K562 (cell line): ENCODE measurements around the gene DPF1. TPM values are rescaled to one million over a fixed set of nuclear protein-coding genes. Genes with fewer than 3 reads are reported as not detected.
A peak's percentile ranks its signal among the peaks of the same experiment; 100 is the strongest.

ENCODE experiments used
- ATAC-seq: fragments of 200-7000 bp; cut with Tn5 transposase; 3 replicates; pipeline ENCODE4 v1.9.1; 2020; ENCODE audit warnings: moderate library complexity
- BruUV-seq: library from RNA; stranded (reverse); fragments of 400-500 nt; replicated peaks from 2 replicates; lab custom pipeline; 2021; lab: Mats Ljungman, UMichigan
- CTCF ChIA-PET: fragments of 300-600 bp; formaldehyde crosslinking; extraction: SDS; loops from one replicate; lab custom pipeline; 2021; ENCODE audit warnings: low intra/inter-chr PET ratio; lab: Yijun Ruan, JAX
- POLR2A ChIA-PET: fragments of 300-600, 350-650 bp; sonication (Branson Sonifier 250); formaldehyde crosslinking; extraction: SDS; loops from one replicate; lab custom pipeline; 2021; ENCODE audit warnings: antibody characterized with exemption, inconsistent platforms; lab: Yijun Ruan, JAX
- DNase-seq, 4 experiments: peaks; one replicate each; pipeline versions ENCODE4 v3.0.0 to v3.0.0-alpha.2; 2011 to 2018; ENCODE audit warnings: low spot score in 3 of 4, mixed read lengths in 3 of 4; ENCODE audit errors: extremely low read depth in 1 of 4
- FAIRE-seq: peaks from 2 replicates; lab custom pipeline; 2011; peaks lifted over from hg19 to GRCh38; lab: Jason Lieb, UNC
- H2AFZ ChIP-seq: 2 replicates; pipeline ENCODE4 v1.6.0; 2011; ENCODE audit warnings: low read depth, low read length, control low read depth, inconsistent platforms
- H3K27ac ChIP-seq: fragments of 200-600 bp; 3 replicates; pipeline ENCODE4 v1.8.0; 2011; ENCODE audit warnings: low read depth, mild to moderate bottlenecking, control low read depth, inconsistent platforms, low read length, moderate library complexity, mixed read lengths; ENCODE audit errors: extremely low read depth
- H3K27me3 ChIP-seq, 2 experiments: fragments of 300-600 bp in 1 of 2; 2 replicates in 1 of 2; 3 replicates in 1 of 2; pipeline versions ENCODE4 v1.6.0 to v1.8.0; 2011; ENCODE audit warnings: inconsistent platforms in 2 of 2, low read length in 2 of 2, mild to moderate bottlenecking in 1 of 2, mixed read lengths in 1 of 2, moderate library complexity in 1 of 2; ENCODE audit not compliant: control insufficient read depth in 2 of 2, insufficient read depth in 2 of 2
- H3K36me3 ChIP-seq: fragments of 300-600 bp; 3 replicates; pipeline ENCODE4 v1.8.0; 2011; ENCODE audit warnings: mild to moderate bottlenecking, low read length, inconsistent platforms; ENCODE audit not compliant: control insufficient read depth, insufficient read depth
- H3K4me1 ChIP-seq, 2 experiments: fragments of 200-600 bp in 1 of 2; replicated peaks in 1 of 2; 2 replicates in 1 of 2; 3 replicates in 1 of 2; pipeline versions ENCODE4 v1.5.1 to v1.8.0; 2011; ENCODE audit warnings: inconsistent platforms in 2 of 2, low read length in 2 of 2, mild to moderate bottlenecking in 1 of 2, mixed read lengths in 1 of 2, moderate library complexity in 1 of 2; ENCODE audit not compliant: control insufficient read depth in 2 of 2, insufficient read depth in 2 of 2
- H3K4me2 ChIP-seq: 2 replicates; pipeline ENCODE4 v1.6.1; 2011; ENCODE audit warnings: low read length, control low read depth, inconsistent platforms, mixed read lengths; ENCODE audit not compliant: insufficient read depth
- H3K4me3 ChIP-seq: fragments of 200-600 bp; sonication (generic), shearing (Covaris generic); 2 replicates; pipeline ENCODE4 v1.5.1; 2016; ENCODE audit warnings: control low read depth, inconsistent platforms
- H3K79me2 ChIP-seq: fragments of 200-600 bp; 3 replicates; pipeline ENCODE4 v1.8.0; 2011; ENCODE audit warnings: low read length, inconsistent platforms; ENCODE audit not compliant: control insufficient read depth, insufficient read depth
- H3K9ac ChIP-seq, 2 experiments: 2 replicates each; pipeline versions ENCODE4 v1.6.0 to v1.6.1; 2011; ENCODE audit warnings: low read depth in 2 of 2, low read length in 2 of 2, control low read depth in 1 of 2, inconsistent platforms in 1 of 2, mild to moderate bottlenecking in 1 of 2, mixed read lengths in 1 of 2; ENCODE audit not compliant: insufficient read depth in 1 of 2
- H3K9me1 ChIP-seq: one replicate; pipeline ENCODE4 v1.6.0; 2011; ENCODE audit warnings: inconsistent platforms, mild to moderate bottlenecking, low read length, moderate library complexity; ENCODE audit not compliant: control insufficient read depth, insufficient read depth
- H3K9me3 ChIP-seq: replicated peaks from 2 replicates; pipeline ENCODE4 v1.5.1; 2011; ENCODE audit warnings: low read depth, low read length, inconsistent platforms; ENCODE audit not compliant: control insufficient read depth, insufficient read depth
- H4K20me1 ChIP-seq: replicated peaks from 2 replicates; pipeline ENCODE4 v1.6.1; 2011; ENCODE audit warnings: low read length, inconsistent platforms, mixed read lengths; ENCODE audit not compliant: control insufficient read depth, insufficient read depth
- ATF7 ChIP-seq: fragments of 450-650 bp; IDR thresholded peaks from 2 replicates; pipeline ENCODE4 v1.7.1; 2014; ENCODE audit warnings: mild to moderate bottlenecking, moderate library complexity
- CBFA2T2 ChIP-seq: fragments of 450-650 bp; conservative IDR thresholded peaks from 2 replicates; pipeline ENCODE4 v1.6.1; 2017; ENCODE audit warnings: mild to moderate bottlenecking
- DPF2 ChIP-seq: fragments of 450-650 bp; IDR thresholded peaks from 2 replicates; pipeline ENCODE4 v1.6.1; 2016
- EGR1 ChIP-seq: fragments of 450-650 bp; conservative IDR thresholded peaks from 2 replicates; pipeline ENCODE4 v1.6.1; 2017; ENCODE audit warnings: mild to moderate bottlenecking
- FOSL1 ChIP-seq: fragments of 200-800 bp; sonication (Bioruptor generic); conservative IDR thresholded peaks from 2 replicates; pipeline ENCODE4 v1.6.1; 2016; ENCODE audit warnings: missing genetic modification characterization, missing compliant biosample characterization
- FOXM1 ChIP-seq, 2 experiments: fragments of 450-650 bp in 1 of 2; sonication (generic) in 1 of 2; formaldehyde crosslinking in 1 of 2; IDR thresholded peaks; 2 replicates each; pipeline versions ENCODE4 v1.6.1 to v1.9.0; 2017 to 2022; ENCODE audit warnings: low read depth in 2 of 2, mild to moderate bottlenecking in 2 of 2, missing genetic modification reagents in 1 of 2, moderate library complexity in 1 of 2
- FOXP1 ChIP-seq: sonication (generic); formaldehyde crosslinking; IDR thresholded peaks from 2 replicates; pipeline ENCODE4 v1.8.0; 2022; ENCODE audit warnings: mild to moderate bottlenecking, missing genetic modification reagents
- GATAD2B ChIP-seq: fragments of 450-650 bp; IDR thresholded peaks from 2 replicates; pipeline ENCODE4 v1.6.1; 2017; ENCODE audit warnings: mild to moderate bottlenecking, borderline replicate concordance
- HLTF ChIP-seq: fragments of 450-650 bp; IDR thresholded peaks from 2 replicates; pipeline ENCODE4 v1.6.1; 2016
- KAT8 ChIP-seq: fragments of 450-650 bp; IDR thresholded peaks from 2 replicates; pipeline ENCODE4 v1.6.1; 2016; ENCODE audit warnings: low read depth, mild to moderate bottlenecking
- KDM1A ChIP-seq, 2 experiments: fragments of 450-650 bp; IDR thresholded peaks; 2 replicates each; pipeline ENCODE4 v1.6.1; 2016; ENCODE audit warnings: mild to moderate bottlenecking in 2 of 2
- KDM5B ChIP-seq: fragments of 200-600 bp; sonication (generic); IDR thresholded peaks from 2 replicates; pipeline ENCODE4 v1.6.1; 2012; ENCODE audit warnings: low read depth, mild to moderate bottlenecking, moderate library complexity, low read length, control low read depth, inconsistent platforms; ENCODE audit not compliant: insufficient replicate concordance
- L3MBTL2 ChIP-seq: fragments of 450-650 bp; IDR thresholded peaks from 2 replicates; pipeline ENCODE4 v1.6.1; 2016; ENCODE audit warnings: mild to moderate bottlenecking, moderate library complexity
- NFIC ChIP-seq: fragments of 450-650 bp; IDR thresholded peaks from 2 replicates; pipeline ENCODE4 v1.6.1; 2017; ENCODE audit warnings: mild to moderate bottlenecking, inconsistent platforms
- NRF1 ChIP-seq, 2 experiments: fragments of 450-650 bp; IDR thresholded peaks in 1 of 2; conservative IDR thresholded peaks in 1 of 2; 2 replicates each; pipeline ENCODE4 v1.6.1; 2014; ENCODE audit warnings: mild to moderate bottlenecking in 2 of 2
- POLR2B ChIP-seq: fragments of 450-650 bp; IDR thresholded peaks from 2 replicates; pipeline ENCODE4 v1.6.1; 2018; ENCODE audit warnings: low read depth; ENCODE audit not compliant: partially characterized antibody
- RAD51 ChIP-seq: fragments of 450-650 bp; IDR thresholded peaks from 2 replicates; pipeline ENCODE4 v1.7.1; 2016; ENCODE audit warnings: low read depth, mild to moderate bottlenecking, borderline replicate concordance
- RFX1 ChIP-seq: fragments of 450-650 bp; IDR thresholded peaks from 2 replicates; pipeline ENCODE4 v1.6.1; 2016; ENCODE audit warnings: mild to moderate bottlenecking, moderate library complexity
- SNIP1 ChIP-seq: fragments of 450-650 bp; IDR thresholded peaks from 2 replicates; pipeline ENCODE4 v1.7.1; 2017; ENCODE audit warnings: low read depth, mild to moderate bottlenecking
- SRSF1 ChIP-seq: fragments of 200-400 bp; formaldehyde crosslinking; IDR thresholded peaks from 2 replicates; pipeline ENCODE4 v1.6.1; 2017; ENCODE audit warnings: mild to moderate bottlenecking, low read depth, low read length, moderate library complexity
- STAT5B ChIP-seq: fragments of 250-450 bp; sonication (Bioruptor Pico); IDR thresholded peaks from 2 replicates; pipeline ENCODE4 v1.8.0; 2021; ENCODE audit warnings: mild to moderate bottlenecking, inconsistent platforms
- ZNF584 ChIP-seq: fragments of 200-800 bp; sonication (Bioruptor generic); IDR thresholded peaks from 2 replicates; pipeline ENCODE4 v1.6.1; 2016; ENCODE audit warnings: low read depth, mild to moderate bottlenecking, missing genetic modification characterization, missing compliant biosample characterization
- ZNF76 ChIP-seq: fragments of 250-450 bp; sonication (Bioruptor Pico); IDR thresholded peaks from 2 replicates; pipeline ENCODE4 v1.4.0; 2020; ENCODE audit warnings: mild to moderate bottlenecking, moderate library complexity, borderline replicate concordance
- WGBS: fragments of 100-300 bp; shearing (Covaris generic); methylation state at CpG from one replicate; pipeline ENCODE4 v1.1.6; 2016; ENCODE audit warnings: low coverage, mixed read lengths; ENCODE audit not compliant: insufficient coverage; ENCODE audit errors: missing lambda C conversion rate; 5-methylcytosine and 5-hydroxymethylcytosine counted together
- in situ Hi-C: fragments of 300-500 bp; cut with MboI; formaldehyde crosslinking; loops from 4 replicates; pipeline ENCODE4 v1.15.0; 2018; ENCODE audit warnings: inconsistent platforms, mixed read lengths
- intact Hi-C: fragments of 100-400 bp; cut with micrococcal nuclease; formaldehyde crosslinking; loops from 2 replicates; pipeline ENCODE4 v1.14.2; 2022
- polyA plus RNA-seq, 8 experiments: library from polyadenylated mRNA; depleted of rRNA in 4 of 8; stranded (reverse) in 5 of 8; unstranded in 3 of 8; fragments of >200 nt; fragmentation: Nextera tagmentation in 2 of 8; fragmentation: Illumina TruSeq in 1 of 8; extraction: Ambion mirVana in 2 of 8; extraction: Trizol in 1 of 8; gene quantifications; 2 replicates each; pipeline versions ENCODE4 v1.2.1 to v1.2.3, GENCODE V29; 2011 to 2014; ENCODE audit warnings: inconsistent platforms in 1 of 8, missing spikeins in 1 of 8
- total RNA-seq, 7 experiments: library from RNA; depleted of rRNA in 6 of 7; stranded (reverse); fragments of >200 nt in 6 of 7; fragmentation: Illumina TruSeq in 2 of 7; extraction: Trizol in 2 of 7; gene quantifications; 2 replicates each; pipeline versions ENCODE4 v1.2.1 to v1.2.3, GENCODE V29; 2011 to 2021; ENCODE audit warnings: low replicate concordance in 1 of 7
- TF ChIP-seq, protein P1 (sequence below): fragments of 200-800 bp; sonication (Bioruptor generic); IDR thresholded peaks from 2 replicates; pipeline ENCODE4 v1.6.1; 2017; ENCODE audit warnings: missing genetic modification characterization, missing compliant biosample characterization

Gene DPF1
- total and polyA plus RNA-seq, 9 of the 15 experiments (the other 6 are each of a cell fraction or from before 2014, with no cell fraction given) = 0.10 to 5.7 (median 3.1) TPM

DNA sequence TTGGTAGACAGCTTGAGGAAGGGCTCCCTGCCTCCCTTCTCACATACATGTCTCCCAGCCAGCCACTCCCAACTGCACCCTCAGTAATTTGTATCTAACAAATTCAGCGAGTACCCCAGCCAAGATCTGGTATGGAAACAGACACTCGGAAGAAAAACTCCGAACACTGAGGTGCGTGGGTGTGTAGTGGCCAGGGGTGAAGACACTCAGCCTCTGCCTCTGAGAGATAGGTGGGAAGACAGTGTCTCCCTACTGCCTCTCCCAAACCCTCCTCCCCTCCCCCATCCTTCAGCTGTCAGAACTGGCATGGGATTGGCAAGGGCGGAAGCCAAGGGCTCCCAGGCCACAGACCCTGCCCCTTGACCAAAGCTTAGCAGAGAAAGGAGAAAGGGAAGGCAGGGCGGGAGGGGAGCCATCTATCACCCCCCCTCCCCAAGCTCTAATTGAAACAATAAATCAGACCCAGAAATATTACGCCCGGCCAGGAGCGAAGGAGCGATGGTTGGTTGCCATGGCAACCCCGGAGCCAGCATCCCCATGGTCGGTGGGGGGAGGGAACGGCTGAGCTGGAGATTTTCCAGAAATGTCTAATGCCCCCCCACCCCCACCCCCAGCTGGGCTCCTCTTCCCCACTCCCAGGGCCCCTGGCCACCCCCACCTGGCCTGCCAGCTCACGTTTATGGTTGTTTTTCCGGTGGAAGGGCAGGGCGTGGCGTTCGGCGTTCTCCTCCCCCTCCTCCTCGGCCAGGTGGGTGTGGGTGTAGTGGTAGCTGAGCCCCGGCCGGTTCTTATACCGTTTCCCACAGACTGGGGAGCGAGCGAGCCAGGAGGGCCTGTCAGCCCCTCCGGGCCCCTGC, 7.0 kb downstream of the DPF1 start:
- intact Hi-C loops = no loop called here
- CTCF ChIA-PET = no interaction called here
- WGBS = 31% methylated on average over 14 of the region's 26 CpGs
- BruUV-seq = no TSS peak
- Histone ChIP-seq H3K79me2 (no peaks in the 10 kb centered on the region), H3K9ac (no peak overlapping the region; a peak in 1 of 4 replicates), H2AFZ (no peak overlapping the region), H3K4me1 (peaks cover 0 to 24% of the 10 kb centered on the region in 2 experiments; a peak in 3 of 5 replicates), H3K36me3 (no peaks in the 10 kb centered on the region), H3K27ac (no peak overlapping the region; the same call in 2 of the 3 replicates), H3K4me3 (no peak overlapping the region), H3K9me3 (no peaks in the 10 kb centered on the region), H3K27me3 (no peaks in the 10 kb centered on the region; a peak in 1 of 5 replicates), H3K9me1 (no peaks in the 10 kb centered on the region), H3K4me2 (no peak overlapping the region), H4K20me1 (no peaks in the 10 kb centered on the region)
- POLR2A ChIA-PET = interaction anchor here (0.5 to 0.6 kb wide), 4 partner anchors 21 to 290 kb away, joined by 3 to 4 read pairs (median 3); no protein-coding TSS in a partner anchor
- FAIRE-seq (peak; percentile 80), DNase-seq (peak; percentile 33 to 70 (median 60)), ATAC-seq (peak; percentile 28; the same call in 2 of the 3 replicates)
- in situ Hi-C loops = no loop called here
- TF ChIP-seq KAT8 (no peak), HLTF (no peak), ZNF76 (no peak), FOXM1 (IDR thresholded peaks at IDR 0.05; ENCODE audit: low read depth) (no peak), FOXM1 (CRISPR knock-in tag; IDR thresholded peaks at IDR 0.05; ENCODE audit: low read depth) (no peak), FOXP1 (no peak), NRF1 (conservative IDR thresholded peaks at IDR 0.05 in 1 of 2, IDR thresholded peaks at IDR 0.05 in 1 of 2) (no peak), SNIP1 (no peak), DPF2 (no peak), RAD51 (no peak), SRSF1 (no peak), KDM1A (IDR thresholded peaks at IDR 0.05) (peak; percentile 39 to 51; a peak in 2 of 4 replicates), FOSL1 (tag) (no peak), POLR2B (no peak), ATF7 (no peak), GATAD2B (no peak), ZNF584 (CRISPR knock-in tag) (no peak), CBFA2T2 (peak; percentile 7; the same call in 1 of the 2 replicates), RFX1 (peak; percentile 94), L3MBTL2 (no peak), NFIC (peak; percentile 6; the same call in 1 of the 2 replicates), EGR1 (peak; percentile 89), STAT5B (CRISPR knock-in tag) (no peak), KDM5B (no peak)
- TF ChIP-seq, protein P1, sequence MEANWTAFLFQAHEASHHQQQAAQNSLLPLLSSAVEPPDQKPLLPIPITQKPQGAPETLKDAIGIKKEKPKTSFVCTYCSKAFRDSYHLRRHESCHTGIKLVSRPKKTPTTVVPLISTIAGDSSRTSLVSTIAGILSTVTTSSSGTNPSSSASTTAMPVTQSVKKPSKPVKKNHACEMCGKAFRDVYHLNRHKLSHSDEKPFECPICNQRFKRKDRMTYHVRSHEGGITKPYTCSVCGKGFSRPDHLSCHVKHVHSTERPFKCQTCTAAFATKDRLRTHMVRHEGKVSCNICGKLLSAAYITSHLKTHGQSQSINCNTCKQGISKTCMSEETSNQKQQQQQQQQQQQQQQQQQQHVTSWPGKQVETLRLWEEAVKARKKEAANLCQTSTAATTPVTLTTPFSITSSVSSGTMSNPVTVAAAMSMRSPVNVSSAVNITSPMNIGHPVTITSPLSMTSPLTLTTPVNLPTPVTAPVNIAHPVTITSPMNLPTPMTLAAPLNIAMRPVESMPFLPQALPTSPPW (CRISPR knock-in tag) = 0 out of 2 replicates have a peak, but pooled peaks have one; percentile 8
